ENCODE data around the gene PHF2.

The PHF2 gene

DNA sequence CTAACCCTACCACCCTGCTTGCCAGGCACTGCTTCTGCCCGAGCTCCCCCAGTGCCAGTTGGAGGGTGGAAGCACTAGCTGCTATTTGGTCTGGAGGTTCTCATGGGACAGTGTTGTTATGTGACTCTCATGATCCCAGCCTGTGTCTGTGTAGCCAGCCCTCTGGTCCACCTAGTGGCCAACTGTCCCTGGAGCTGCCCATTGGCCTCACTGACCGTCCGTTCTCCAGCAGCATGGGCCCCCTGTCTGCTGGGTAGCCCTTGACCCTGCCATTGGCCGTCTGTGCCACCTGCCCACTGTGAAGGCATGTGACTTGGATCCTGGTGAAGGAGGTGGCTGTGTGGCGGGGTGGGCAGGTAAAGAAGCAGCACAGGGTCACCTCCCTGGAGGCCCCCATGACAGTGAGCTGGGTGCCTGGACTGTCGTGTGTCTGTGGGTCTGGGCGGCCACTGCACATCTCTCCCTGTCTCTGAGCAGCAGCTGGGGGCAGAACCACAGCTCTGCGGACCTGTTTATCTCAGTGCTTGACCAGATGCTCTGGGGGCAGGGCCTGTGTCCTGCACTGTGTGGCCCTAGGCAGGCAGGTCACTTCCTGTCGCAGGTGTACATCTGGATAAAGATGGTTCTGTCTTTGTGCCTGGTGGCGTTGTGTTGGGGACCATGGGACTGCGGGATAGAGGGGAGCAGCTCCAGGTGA is 11.4 kb downstream of the PHF2 start:
- no peak for FAIRE-seq

DNA sequence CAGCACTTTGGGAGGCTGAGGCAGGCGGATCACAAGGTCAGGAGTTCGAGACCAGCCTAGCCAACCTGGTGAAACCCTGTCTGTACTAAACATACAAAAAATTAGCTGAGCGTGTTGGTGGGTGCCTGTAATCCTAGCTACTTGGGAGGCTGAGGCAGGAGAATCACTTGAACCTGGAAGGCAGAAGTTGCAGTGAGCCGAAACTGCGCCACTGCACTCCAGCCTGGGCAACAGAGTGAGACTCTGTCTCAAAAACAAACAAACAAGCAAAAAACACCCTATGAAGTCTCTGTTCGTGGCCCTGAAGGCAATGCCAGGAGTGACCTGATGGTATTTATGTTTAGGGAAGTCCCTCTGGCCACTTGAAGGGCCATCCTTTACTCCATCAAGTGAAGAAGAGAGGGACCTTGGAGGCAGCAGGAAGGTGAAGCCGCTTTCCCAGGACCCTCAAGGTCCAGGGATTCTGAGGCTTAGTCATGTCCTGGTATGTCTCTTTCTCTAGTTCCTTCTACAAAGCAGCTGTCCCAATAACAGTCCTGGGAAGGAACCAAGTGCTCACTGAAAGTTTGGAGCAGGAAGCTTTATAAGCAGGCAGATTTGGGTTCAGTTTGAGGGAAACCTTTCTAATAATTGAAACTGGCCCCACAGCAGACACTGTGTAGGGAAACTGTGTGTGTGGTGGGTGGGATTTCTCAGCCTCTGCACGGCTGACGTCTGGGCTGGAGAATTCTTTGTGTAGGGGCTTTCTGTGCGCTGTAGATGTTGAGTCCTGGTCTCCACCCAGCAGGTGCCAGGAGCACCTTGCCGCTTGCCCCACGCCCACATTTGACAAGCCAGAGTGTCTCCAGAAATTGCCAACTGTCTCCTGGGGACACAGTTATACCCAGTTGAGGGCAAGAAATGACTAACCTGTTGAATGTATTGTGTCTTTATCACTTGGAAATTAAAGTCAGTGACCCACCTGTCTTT is 12.5 kb downstream of the PHF2 start:
- FAIRE-seq, result no peak

- FAIRE-seq, result no peak
Measured at GRCh38 chr9:93589688-93590087, 13.3 kb downstream of the PHF2 start.

- FAIRE-seq, result no peak
Measured at GRCh38 chr9:93590609-93591234, 14.3 kb downstream of the PHF2 start.

GRCh38 chr9:93591301-93592007 is 15.1 kb downstream of the PHF2 start:
- FAIRE-seq, result no peak

- no peak for FAIRE-seq
Measured at GRCh38 chr9:93592008-93592642, 15.7 kb downstream of the PHF2 start.

- FAIRE-seq, result no peak
Measured at GRCh38 chr9:93592643-93593021, 16.2 kb downstream of the PHF2 start.

- no peak for FAIRE-seq
Measured at GRCh38 chr9:93593144-93593658, 16.8 kb downstream of the PHF2 start.

GRCh38 chr9:93594041-93594756 is 17.8 kb downstream of the PHF2 start:
- FAIRE-seq, result no peak

GRCh38 chr9:93595461-93595860 is 19.1 kb downstream of the PHF2 start:
- FAIRE-seq, result no peak

DNA sequence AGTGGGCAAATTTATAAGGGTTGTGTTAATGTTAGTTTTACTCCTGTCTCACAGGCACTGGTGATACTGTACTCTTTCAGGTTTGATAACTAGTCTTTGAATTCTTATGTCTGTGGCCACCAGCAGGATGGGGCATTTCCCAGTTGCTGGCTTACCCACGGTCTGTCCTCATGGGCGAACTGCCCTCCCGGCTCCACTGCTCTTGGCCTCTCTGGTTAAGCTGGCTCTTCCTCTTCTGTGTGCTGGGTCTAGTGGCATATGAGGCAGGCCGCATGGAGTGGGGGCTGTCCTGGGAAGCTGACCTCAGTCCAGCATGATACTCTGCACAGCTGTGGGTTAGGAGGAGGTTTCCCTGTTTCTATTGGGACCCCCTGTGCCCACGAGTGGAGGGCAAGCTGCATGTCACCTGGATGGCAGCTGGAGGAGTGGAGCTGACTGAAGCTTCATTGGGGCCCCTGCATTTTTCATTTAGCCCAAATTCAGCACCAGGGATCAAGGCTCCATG is 19.5 kb downstream of the PHF2 start:
- FAIRE-seq, result no peak

DNA sequence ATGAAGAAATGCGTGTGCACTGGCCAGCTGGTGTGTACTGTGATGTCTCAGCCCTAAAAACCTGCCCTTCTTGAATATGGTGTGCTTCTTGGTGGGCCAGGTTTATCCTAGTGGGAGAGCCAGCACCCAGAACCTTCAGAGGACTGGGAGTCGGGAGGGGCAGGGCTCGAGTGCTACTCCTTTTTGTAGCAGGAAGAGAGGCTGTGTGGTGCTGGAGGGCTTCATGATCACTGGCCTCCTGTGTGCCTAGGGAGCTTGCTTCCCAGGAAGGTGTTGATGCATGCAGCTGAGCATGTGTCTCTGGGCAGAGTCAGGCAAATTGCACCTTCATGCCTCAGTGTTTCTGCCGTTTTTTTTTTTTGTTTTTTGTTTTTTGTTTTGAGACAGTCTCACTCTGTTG is 20.0 kb downstream of the PHF2 start:
- FAIRE-seq, result no peak

- no peak for FAIRE-seq
Measured at GRCh38 chr9:93597142-93597706, 20.8 kb downstream of the PHF2 start.

- no peak for FAIRE-seq
Measured at GRCh38 chr9:93597871-93598646, 21.7 kb downstream of the PHF2 start.

DNA sequence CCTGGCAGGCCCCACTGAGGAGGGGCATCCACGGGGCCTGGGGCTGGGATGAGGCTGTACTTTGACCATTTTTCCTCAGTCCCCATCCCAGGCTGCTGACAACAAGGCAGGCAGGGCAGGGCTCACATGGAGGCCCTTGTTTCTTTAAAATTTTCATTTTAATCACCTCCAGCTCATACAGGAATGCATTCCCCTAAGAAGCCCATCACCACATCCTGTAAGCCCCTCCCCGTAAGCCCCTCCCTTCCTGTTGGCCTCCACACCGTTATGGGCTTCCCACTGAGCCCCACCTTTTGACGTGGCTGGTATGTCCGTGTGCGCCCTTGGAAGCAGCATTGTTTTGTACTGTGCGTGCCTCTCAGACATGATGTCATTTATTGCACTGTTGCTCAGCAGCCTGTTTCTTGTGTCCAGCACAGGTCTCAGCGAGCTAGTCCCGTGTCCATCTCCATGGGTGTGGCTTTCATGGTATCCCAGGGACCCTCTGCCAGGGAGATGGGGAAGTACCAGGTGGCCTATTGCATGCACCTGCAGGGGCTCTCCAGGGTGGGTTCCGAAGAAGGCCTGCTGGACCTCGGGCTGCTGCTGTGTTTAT is 22.4 kb downstream of the PHF2 start:
- FAIRE-seq, result no peak

DNA sequence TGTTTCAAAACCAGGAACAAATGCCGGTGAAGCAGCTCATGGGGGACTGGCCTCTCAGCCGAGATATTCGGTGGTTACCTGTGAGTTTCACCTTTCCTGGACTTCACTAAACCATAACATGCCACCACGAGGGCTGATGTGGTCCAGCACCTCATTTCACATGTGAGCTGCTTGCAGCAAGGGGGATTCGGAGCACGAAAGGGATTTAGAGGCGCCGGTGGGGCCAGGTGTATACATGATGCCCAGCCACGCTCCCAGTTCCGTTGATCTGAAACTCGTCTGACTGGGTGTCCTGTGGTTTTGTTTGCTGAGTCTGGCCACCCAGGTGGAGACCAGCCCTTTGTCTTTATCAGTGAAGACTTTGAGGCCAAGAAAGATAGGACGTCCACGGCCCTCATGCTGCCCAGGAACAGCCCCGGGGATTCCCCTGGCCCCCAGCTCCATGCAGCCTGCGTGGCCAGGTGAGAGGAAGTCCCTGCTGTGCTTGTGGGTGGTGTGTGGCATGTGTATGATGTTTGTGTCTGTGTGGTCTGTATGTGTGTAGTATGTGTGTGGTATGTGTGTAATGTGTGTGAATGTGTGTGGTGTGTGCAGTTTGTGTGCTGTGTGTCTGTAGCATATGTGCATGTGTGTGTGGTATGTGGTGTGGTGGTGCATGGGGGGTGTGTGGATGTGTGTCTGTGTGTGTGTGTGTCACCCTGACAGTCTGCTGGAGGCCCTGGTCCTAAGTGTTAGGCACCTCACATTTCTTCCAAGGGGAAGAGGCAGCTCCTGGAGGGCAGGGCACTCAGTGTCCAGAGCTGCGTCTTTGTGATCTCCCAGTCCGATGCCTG is 23.4 kb downstream of the PHF2 start:
- FAIRE-seq, result no peak

DNA sequence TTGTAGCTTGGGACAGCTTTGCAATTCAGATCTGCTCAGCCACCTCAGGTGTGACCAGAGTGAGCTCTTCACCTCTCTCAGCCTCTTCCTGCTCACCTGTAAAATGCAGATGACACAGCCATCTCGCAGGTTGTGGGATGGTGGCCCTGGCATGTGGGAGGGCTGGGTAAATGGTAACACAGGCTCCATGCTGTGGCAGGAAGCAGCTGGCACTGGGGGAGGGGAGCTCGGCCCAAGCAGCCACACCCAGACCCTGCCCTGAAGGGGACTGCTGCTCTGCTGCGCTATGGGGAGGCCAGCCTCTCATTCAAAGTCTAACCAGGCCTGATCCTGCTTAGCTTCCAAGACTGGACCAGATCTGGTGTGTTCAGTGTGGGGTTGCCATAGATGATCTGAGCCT is 24.1 kb downstream of the PHF2 start:
- no peak for FAIRE-seq

DNA sequence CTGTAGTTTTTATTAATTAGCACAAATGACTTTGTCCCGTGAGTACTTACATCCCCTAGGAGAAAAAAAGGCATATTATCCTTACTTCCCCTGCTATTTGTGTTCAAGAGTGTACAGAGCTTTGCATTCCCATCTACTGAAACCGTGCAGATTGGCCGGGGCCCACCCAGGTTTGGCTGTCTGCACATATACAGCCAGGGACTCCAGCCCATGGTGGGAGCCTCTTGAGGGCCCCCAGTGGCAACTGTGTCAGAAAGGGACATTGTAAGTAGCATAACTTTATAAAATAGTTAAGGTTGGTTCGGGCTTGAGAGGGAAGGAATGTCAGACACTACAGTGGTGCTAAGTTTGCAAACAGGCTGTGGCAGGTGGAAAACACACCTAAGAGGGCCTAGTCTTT is 24.7 kb downstream of the PHF2 start:
- no peak for FAIRE-seq

- FAIRE-seq, result no peak
Measured at GRCh38 chr9:93601666-93602065, 25.3 kb downstream of the PHF2 start.
